Caco-2 (cell line): Measurements from ENCODE around the gene BRICD5. TPM values are rescaled to one million over a fixed set of nuclear protein-coding genes. Genes with fewer than 3 reads are reported as not detected.

ENCODE experiments used
- BruUV-seq: library from RNA; stranded (reverse); fragments of 400-500 nt; replicated peaks from 2 replicates; lab custom pipeline; 2021; lab: Mats Ljungman, UMichigan
- CTCF ChIA-PET: fragments of 300-600 bp; sonication (Branson Sonifier 250); formaldehyde crosslinking; loops from one replicate; lab custom pipeline; 2022; ENCODE audit warnings: antibody characterized with exemption; lab: Charles Lee
- POLR2A ChIA-PET: fragments of 300-600 bp; sonication (Branson Sonifier 250); formaldehyde crosslinking; loops from one replicate; lab custom pipeline; 2022; ENCODE audit warnings: antibody characterized with exemption; lab: Charles Lee
- DNase-seq, 2 experiments: peaks; one replicate each; pipeline versions ENCODE4 v3.0.0 to v3.0.0-alpha.2; 2020 to 2022
- H3K27me3 ChIP-seq: replicated peaks from 2 replicates; pipeline ENCODE4 v1.6.0; 2011; ENCODE audit warnings: low read length; ENCODE audit not compliant: control insufficient read depth, insufficient read depth
- H3K36me3 ChIP-seq: 2 replicates; pipeline ENCODE4 v1.5.1; 2011; ENCODE audit warnings: low read length; ENCODE audit not compliant: control insufficient read depth, insufficient read depth
- H3K4me1 ChIP-seq: fragments of 250-450 bp; sonication (Bioruptor Pico); 2 replicates; pipeline ENCODE4 v1.5.1; 2020; ENCODE audit warnings: mild to moderate bottlenecking
- H3K4me3 ChIP-seq: 2 replicates; pipeline ENCODE4 v1.5.1; 2011; ENCODE audit warnings: low read depth, mild to moderate bottlenecking, control low read depth, low read length
- H3K9me3 ChIP-seq: fragments of 250-450 bp; sonication (Bioruptor Pico); 2 replicates; pipeline ENCODE4 v1.5.1; 2020; ENCODE audit warnings: mild to moderate bottlenecking, moderate library complexity
- H3K27ac Mint-ChIP-seq: one replicate; pipeline ENCODE4 v1.8.0; 2022; ENCODE audit warnings: mixed read lengths; ENCODE audit not compliant: unreplicated experiment
- H3K27me3 Mint-ChIP-seq: one replicate; pipeline ENCODE4 v1.8.0; 2022; ENCODE audit warnings: mixed read lengths; ENCODE audit not compliant: insufficient read depth, unreplicated experiment
- H3K36me3 Mint-ChIP-seq: one replicate; pipeline ENCODE4 v1.8.0; 2022; ENCODE audit warnings: mild to moderate bottlenecking, mixed read lengths; ENCODE audit not compliant: insufficient read depth, unreplicated experiment
- H3K4me1 Mint-ChIP-seq: one replicate; pipeline ENCODE4 v1.8.0; 2022; ENCODE audit warnings: low read depth, mixed read lengths; ENCODE audit not compliant: unreplicated experiment
- H3K4me3 Mint-ChIP-seq: one replicate; pipeline ENCODE4 v1.8.0; 2022; ENCODE audit warnings: mild to moderate bottlenecking, moderate library complexity, mixed read lengths; ENCODE audit not compliant: unreplicated experiment
- H3K9me3 Mint-ChIP-seq: one replicate; pipeline ENCODE4 v1.8.0; 2022; ENCODE audit warnings: mixed read lengths; ENCODE audit not compliant: unreplicated experiment
- CTCF ChIP-seq, 2 experiments: fragments of 200-600 bp in 1 of 2; IDR thresholded peaks; 1 replicate in 1 of 2; 2 replicates in 1 of 2; pipeline versions ENCODE4 v1.5.1 to v1.8.0; 2011 to 2022; ENCODE audit warnings: antibody characterized with exemption in 1 of 2, control low read depth in 1 of 2, inconsistent platforms in 1 of 2, low read depth in 1 of 2, low read length in 1 of 2, mild to moderate bottlenecking in 1 of 2, moderate library complexity in 1 of 2; ENCODE audit not compliant: insufficient read depth in 1 of 2, severe bottlenecking in 1 of 2, unreplicated experiment in 1 of 2
- intact Hi-C: fragments of 100-400 bp; cut with micrococcal nuclease; formaldehyde crosslinking; loops from one replicate; pipeline ENCODE4 v1.10.0; 2022; ENCODE audit not compliant: unreplicated experiment
- total RNA-seq: library from RNA; stranded (reverse); gene quantifications from 2 replicates; pipeline ENCODE4 v1.2.3, GENCODE V29; 2022

BRICD5 gene
- total RNA-seq, 1 experiment from 2014 or later: 10.0 TPM

DNA sequence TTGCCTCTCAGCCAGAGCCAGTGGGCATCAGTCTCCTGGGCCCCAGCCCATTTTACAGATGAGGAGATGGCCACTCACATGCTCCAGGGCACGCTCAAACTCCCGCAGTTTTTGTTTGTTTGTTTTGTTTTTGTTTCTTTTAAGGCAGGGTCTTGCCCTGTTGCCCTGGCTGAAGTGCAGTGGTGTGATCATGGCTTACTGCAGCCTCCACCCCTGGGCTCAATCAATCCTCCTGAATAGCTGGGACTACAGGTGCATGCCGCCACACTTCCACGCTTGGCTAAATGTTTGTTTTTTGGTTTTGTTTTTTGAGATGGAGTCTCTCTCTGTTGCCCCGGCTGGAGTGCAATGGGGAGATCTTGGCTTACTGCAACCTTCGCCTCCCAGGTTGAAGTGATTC, 16.3 kb upstream of the BRICD5 start:
- CTCF ChIA-PET: interaction anchor here (0.6 to 1.1 kb wide), 2 partner anchors 20 to 311 kb away, joined by 3 to 4 read pairs; partner anchors contain the start of gene PDPK1
- H3K36me3 Mint-ChIP-seq: peaks cover 14% of the 10 kb centered on the region
- POLR2A ChIA-PET: no interaction called here

GRCh38 chr16:2226245-2226793, 15.7 kb upstream of the BRICD5 start:
- intact Hi-C loops: no loop called here
- Mint-ChIP-seq H3K4me1 (no peaks in the 10 kb centered on the region), H3K27ac (no peak overlapping the region), H3K27me3 (no peaks in the 10 kb centered on the region), H3K9me3 (no peaks in the 10 kb centered on the region), H3K36me3 (peaks cover 14% of the 10 kb centered on the region), H3K4me3 (no peak overlapping the region)
- TF ChIP-seq CTCF (IDR thresholded peaks at IDR 0.05; ENCODE audit: insufficient read depth in 1 of 2, low read depth in 1 of 2, low read length in 1 of 2, severe bottlenecking in 1 of 2, unreplicated experiment in 1 of 2): no peak
- POLR2A ChIA-PET: interaction anchor here (0.9 kb wide), 1 partner anchor 71 kb away, joined by 3 read pairs; the partner anchor contains the start of gene TRAF7
- CTCF ChIA-PET: interaction anchor here (0.6 to 1.1 kb wide), 2 partner anchors 21 to 311 kb away, joined by 3 to 4 read pairs; partner anchors contain the start of gene PDPK1
- no TSS peak for BruUV-seq
- H3K4me3 ChIP-seq: no peak overlapping the region
- H3K27me3 ChIP-seq: no peaks in the 10 kb centered on the region
- no peaks in the 10 kb centered on the region for H3K9me3 ChIP-seq
- no peak for DNase-seq
- peaks cover 8% of the 10 kb centered on the region for H3K4me1 ChIP-seq
- H3K36me3 ChIP-seq: no peaks in the 10 kb centered on the region; the same call in 1 of the 2 replicates

More for the DNA sequence above, 16.3 kb upstream of the BRICD5 start:
- H3K27ac Mint-ChIP-seq: no peak overlapping the region
- H3K4me3 Mint-ChIP-seq: no peak overlapping the region
- BruUV-seq: no TSS peak
- H3K27me3 Mint-ChIP-seq: no peaks in the 10 kb centered on the region
- DNase-seq: no peak
- no peak for TF ChIP-seq CTCF (IDR thresholded peaks at IDR 0.05; ENCODE audit: insufficient read depth in 1 of 2, low read depth in 1 of 2, low read length in 1 of 2, severe bottlenecking in 1 of 2, unreplicated experiment in 1 of 2)
- Histone ChIP-seq H3K4me3 (no peak overlapping the region), H3K36me3 (no peaks in the 10 kb centered on the region; the same call in 1 of the 2 replicates), H3K4me1 (peaks cover 8% of the 10 kb centered on the region), H3K9me3 (no peaks in the 10 kb centered on the region), H3K27me3 (no peaks in the 10 kb centered on the region)
- no peaks in the 10 kb centered on the region for H3K9me3 Mint-ChIP-seq
- H3K4me1 Mint-ChIP-seq: no peaks in the 10 kb centered on the region
- intact Hi-C loops: no loop called here

DNA sequence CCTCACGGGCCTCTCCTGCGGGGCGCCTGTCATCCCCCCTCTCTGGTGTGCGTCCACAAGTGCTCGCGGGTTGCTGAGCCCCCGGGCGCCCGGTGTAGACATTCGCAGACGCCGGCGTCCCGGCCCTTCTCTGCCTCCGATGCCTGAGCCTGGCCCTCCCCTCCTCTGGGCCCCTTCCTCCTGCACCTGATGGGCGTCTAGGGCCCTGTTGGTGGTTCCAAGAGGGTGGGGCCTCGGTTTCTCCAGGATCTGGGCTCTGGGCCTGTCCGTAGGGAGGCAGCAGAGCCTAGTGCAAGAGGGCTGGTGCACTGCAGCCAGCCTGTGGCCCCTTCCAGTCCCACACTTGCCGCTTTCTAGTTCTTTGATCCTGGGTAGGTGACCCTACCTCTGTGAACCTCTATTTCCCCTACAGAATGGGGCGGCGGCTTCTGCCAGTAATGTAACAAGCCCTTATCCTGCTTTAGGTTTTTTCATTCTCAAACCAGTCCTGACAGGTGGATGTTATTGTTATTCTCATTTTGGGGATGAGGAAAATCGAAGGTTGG, 13.4 kb upstream of the BRICD5 start:
- POLR2A ChIA-PET: interaction anchor here (0.5 kb wide), 1 partner anchor 49 kb away, joined by 3 read pairs; no protein-coding TSS in a partner anchor
- H3K27me3 Mint-ChIP-seq: no peaks in the 10 kb centered on the region
- Histone ChIP-seq H3K4me3 (peak overlapping the region; percentile 79), H3K4me1 (peaks cover 8% of the 10 kb centered on the region), H3K27me3 (no peaks in the 10 kb centered on the region), H3K36me3 (no peaks in the 10 kb centered on the region; the same call in 1 of the 2 replicates), H3K9me3 (no peaks in the 10 kb centered on the region)
- CTCF ChIA-PET: interaction anchor here (0.6 to 1.0 kb wide), 2 partner anchors 45 to 259 kb away, joined by 3 to 8 read pairs; partner anchors contain the start of gene RPS2
- no peaks in the 10 kb centered on the region for H3K9me3 Mint-ChIP-seq
- no peak for TF ChIP-seq CTCF (IDR thresholded peaks at IDR 0.05; ENCODE audit: insufficient read depth in 1 of 2, low read depth in 1 of 2, low read length in 1 of 2, severe bottlenecking in 1 of 2, unreplicated experiment in 1 of 2)
- peak overlapping the region; percentile 81 for H3K4me3 Mint-ChIP-seq
- intact Hi-C loops: loop anchor here (1.0 kb wide), 1 partner anchor 9 kb away; no protein-coding TSS in a partner anchor
- peak overlapping the region; percentile 64 for H3K27ac Mint-ChIP-seq
- BruUV-seq: TSS peak; percentile 53
- peak; percentile 54 to 58 for DNase-seq
- H3K4me1 Mint-ChIP-seq: no peaks in the 10 kb centered on the region
- peaks cover 14% of the 10 kb centered on the region for H3K36me3 Mint-ChIP-seq
